OCI-LY7 (cell line): ENCODE results near the gene NFIX. TPM values are rescaled to one million over a fixed set of nuclear protein-coding genes. Genes with fewer than 3 reads are reported as not detected.

Experiments used
- BruUV-seq: library from RNA; stranded (reverse); fragments of 400-500 nt; replicated peaks from 2 replicates; lab custom pipeline; 2021; lab: Mats Ljungman, UMichigan
- CTCF ChIA-PET: fragments of 300-600 bp; sonication (Branson Sonifier 250); formaldehyde crosslinking; loops from one replicate; lab custom pipeline; 2022; ENCODE audit warnings: antibody characterized with exemption; ENCODE audit not compliant: unreplicated experiment; lab: Charles Lee
- POLR2A ChIA-PET: fragments of 300-600 bp; sonication (Branson Sonifier 250); formaldehyde crosslinking; loops from one replicate; lab custom pipeline; 2022; ENCODE audit warnings: antibody characterized with exemption; lab: Charles Lee
- DNase-seq: peaks from one replicate; pipeline ENCODE4 v3.0.0-alpha.2; 2015; ENCODE audit warnings: low spot score
- H2AFZ ChIP-seq: fragments of 200-600 bp; sonication (generic), shearing (Covaris generic); 2 replicates; pipeline ENCODE4 v1.6.1; 2014; ENCODE audit warnings: mild to moderate bottlenecking, antibody characterized with exemption, low read length, moderate library complexity
- H3K27ac ChIP-seq: fragments of 200-600 bp; sonication (generic); 2 replicates; pipeline ENCODE4 v1.5.1; 2014; ENCODE audit warnings: mixed run types, low read depth, mild to moderate bottlenecking, moderate library complexity, low read length, inconsistent platforms; ENCODE audit not compliant: poor library complexity, severe bottlenecking
- H3K36me3 ChIP-seq: fragments of 200-600 bp; sonication (generic); 2 replicates; pipeline ENCODE4 v1.6.1; 2014; ENCODE audit warnings: mild to moderate bottlenecking, antibody characterized with exemption, low read length, moderate library complexity, mixed read lengths; ENCODE audit not compliant: insufficient read depth
- H3K4me1 ChIP-seq: fragments of 200-600 bp; sonication (generic); 2 replicates; pipeline ENCODE4 v1.5.1; 2014; ENCODE audit warnings: mild to moderate bottlenecking, low read length; ENCODE audit not compliant: insufficient read depth, poor library complexity, severe bottlenecking
- H3K4me2 ChIP-seq: fragments of 200-600 bp; sonication (generic); 2 replicates; pipeline ENCODE4 v1.6.1; 2014; ENCODE audit warnings: mild to moderate bottlenecking, low read length
- H3K4me3 ChIP-seq: fragments of 200-600 bp; sonication (generic); 2 replicates; pipeline ENCODE4 v1.5.1; 2014; ENCODE audit warnings: mild to moderate bottlenecking, low read depth, low read length; ENCODE audit not compliant: poor library complexity, severe bottlenecking
- H3K79me2 ChIP-seq: fragments of 200-600 bp; sonication (generic); 2 replicates; pipeline ENCODE4 v1.6.1; 2016; ENCODE audit warnings: low read depth, mild to moderate bottlenecking, low read length, moderate library complexity, mixed read lengths; ENCODE audit not compliant: insufficient read depth
- H3K9me2 ChIP-seq: fragments of 200-600 bp; sonication (generic); 2 replicates; pipeline ENCODE4 v1.6.1; 2016; ENCODE audit warnings: mild to moderate bottlenecking, low read length, mixed read lengths; ENCODE audit not compliant: insufficient read depth
- H3K9me3 ChIP-seq: fragments of 200-600 bp; sonication (generic); 2 replicates; pipeline ENCODE4 v1.6.1; 2014; ENCODE audit warnings: mild to moderate bottlenecking, mixed run types, low read length, mixed read lengths
- H4K20me1 ChIP-seq: fragments of 200-600 bp; sonication (generic); 2 replicates; pipeline ENCODE4 v1.6.1; 2014; ENCODE audit warnings: mild to moderate bottlenecking, antibody characterized with exemption, low read length, moderate library complexity, mixed read lengths; ENCODE audit not compliant: insufficient read depth
- EZH2phosphoT487 ChIP-seq: fragments of 200-600 bp; sonication (generic); IDR thresholded peaks from 2 replicates; pipeline ENCODE4 v1.6.1; 2018; ENCODE audit warnings: low read depth, borderline replicate concordance, mild to moderate bottlenecking, mixed run types, antibody characterized with exemption, low read length, moderate library complexity, mixed read lengths
- intact Hi-C: fragments of 100-400 bp; cut with micrococcal nuclease; formaldehyde crosslinking; loops from one replicate; pipeline ENCODE4 v1.10.0; 2022; ENCODE audit not compliant: unreplicated experiment
- total RNA-seq, 2 experiments: library from RNA; depleted of rRNA in 1 of 2; stranded (reverse); fragments of >200 nt in 1 of 2; shearing (Covaris generic) in 1 of 2; gene quantifications; 2 replicates each; pipeline ENCODE4 v1.2.3, GENCODE V29; 2014 to 2022
- TF ChIP-seq, protein P1 (sequence below): fragments of 200-600 bp; sonication (generic); conservative IDR thresholded peaks from 2 replicates; pipeline ENCODE4 v1.5.1; 2014; ENCODE audit warnings: mild to moderate bottlenecking, antibody characterized with exemption, low read length, moderate library complexity, mixed read lengths

Gene NFIX
- total RNA-seq, 2 experiments from 2014 or later, result 0.16 to 0.72 TPM

GRCh38 chr19:13119627-13120026, 124.4 kb downstream of the NFIX start:
- H3K4me1 ChIP-seq, result peaks cover 34% of the 10 kb centered on the region
- peaks cover 20% of the 10 kb centered on the region for H4K20me1 ChIP-seq
- ChIA-PET POLR2A (interaction anchor here (1.2 kb wide), 1 partner anchor 33 kb away, joined by 3 read pairs; no protein-coding TSS in a partner anchor), CTCF (no interaction called here)
- H2AFZ ChIP-seq, result no peak overlapping the region
- BruUV-seq, result no TSS peak
- H3K9me2 ChIP-seq, result no peaks in the 10 kb centered on the region
- H3K79me2 ChIP-seq, result peaks cover 65% of the 10 kb centered on the region
- H3K4me3 ChIP-seq, result peak overlapping the region; percentile 94
- TF ChIP-seq, protein P1, sequence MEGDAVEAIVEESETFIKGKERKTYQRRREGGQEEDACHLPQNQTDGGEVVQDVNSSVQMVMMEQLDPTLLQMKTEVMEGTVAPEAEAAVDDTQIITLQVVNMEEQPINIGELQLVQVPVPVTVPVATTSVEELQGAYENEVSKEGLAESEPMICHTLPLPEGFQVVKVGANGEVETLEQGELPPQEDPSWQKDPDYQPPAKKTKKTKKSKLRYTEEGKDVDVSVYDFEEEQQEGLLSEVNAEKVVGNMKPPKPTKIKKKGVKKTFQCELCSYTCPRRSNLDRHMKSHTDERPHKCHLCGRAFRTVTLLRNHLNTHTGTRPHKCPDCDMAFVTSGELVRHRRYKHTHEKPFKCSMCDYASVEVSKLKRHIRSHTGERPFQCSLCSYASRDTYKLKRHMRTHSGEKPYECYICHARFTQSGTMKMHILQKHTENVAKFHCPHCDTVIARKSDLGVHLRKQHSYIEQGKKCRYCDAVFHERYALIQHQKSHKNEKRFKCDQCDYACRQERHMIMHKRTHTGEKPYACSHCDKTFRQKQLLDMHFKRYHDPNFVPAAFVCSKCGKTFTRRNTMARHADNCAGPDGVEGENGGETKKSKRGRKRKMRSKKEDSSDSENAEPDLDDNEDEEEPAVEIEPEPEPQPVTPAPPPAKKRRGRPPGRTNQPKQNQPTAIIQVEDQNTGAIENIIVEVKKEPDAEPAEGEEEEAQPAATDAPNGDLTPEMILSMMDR, result no peak
- TF ChIP-seq EZH2phosphoT487, result no peak
- no peaks in the 10 kb centered on the region for H3K9me3 ChIP-seq
- DNase-seq, result no peak
- H3K27ac ChIP-seq, result peak overlapping the region; percentile 66
- H3K36me3 ChIP-seq, result peaks cover 29% of the 10 kb centered on the region; the same call in 1 of the 2 replicates
- peak overlapping the region; percentile 70 for H3K4me2 ChIP-seq
- intact Hi-C loops, result no loop called here

- Histone ChIP-seq H3K4me2 (peak overlapping the region; percentile 70), H3K27ac (no peak overlapping the region), H3K4me3 (no peak overlapping the region), H3K4me1 (peaks cover 30% of the 10 kb centered on the region), H3K36me3 (peaks cover 29% of the 10 kb centered on the region; the same call in 1 of the 2 replicates), H3K9me2 (no peaks in the 10 kb centered on the region), H2AFZ (no peak overlapping the region), H3K79me2 (peaks cover 62% of the 10 kb centered on the region), H3K9me3 (no peaks in the 10 kb centered on the region), H4K20me1 (peaks cover 20% of the 10 kb centered on the region)
- ChIA-PET CTCF (no interaction called here), POLR2A (interaction anchor here (1.2 kb wide), 1 partner anchor 32 kb away, joined by 3 read pairs; no protein-coding TSS in a partner anchor)
- intact Hi-C loops, result no loop called here
- no peak for DNase-seq
- no peak for TF ChIP-seq EZH2phosphoT487
- TF ChIP-seq, protein P1, result no peak
- BruUV-seq, result no TSS peak
These were observed 124.8 kb downstream of the NFIX start for GRCh38 chr19:13120031-13120430.

DNA sequence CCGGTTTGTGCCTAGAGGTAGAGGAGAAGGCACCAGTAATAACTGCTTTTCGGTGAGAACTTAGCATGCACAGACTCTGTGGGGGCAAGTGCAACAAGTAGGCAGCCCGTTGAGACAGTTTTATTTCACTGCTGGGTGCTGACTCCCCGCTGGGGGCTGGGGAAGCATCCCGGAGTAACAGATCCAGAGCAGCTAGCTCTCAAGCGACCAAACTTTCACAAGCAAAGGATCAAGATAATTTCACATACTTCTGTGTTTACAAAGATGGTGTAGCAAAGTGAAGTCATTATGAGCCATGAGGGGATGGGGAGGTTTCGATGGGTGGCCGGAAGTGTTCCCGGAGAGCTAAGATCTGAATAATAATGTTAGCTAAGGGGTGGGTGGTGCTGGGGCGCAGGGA, 125.5 kb downstream of the NFIX start:
- Histone ChIP-seq H3K9me2 (no peaks in the 10 kb centered on the region), H3K36me3 (peaks cover 29% of the 10 kb centered on the region; the same call in 1 of the 2 replicates), H3K4me1 (peaks cover 22% of the 10 kb centered on the region), H3K79me2 (peaks cover 54% of the 10 kb centered on the region), H3K27ac (no peak overlapping the region), H3K4me3 (no peak overlapping the region), H3K4me2 (peak overlapping the region; percentile 70; the same call in 1 of the 2 replicates), H3K9me3 (no peaks in the 10 kb centered on the region), H4K20me1 (peaks cover 20% of the 10 kb centered on the region), H2AFZ (no peak overlapping the region)
- no TSS peak for BruUV-seq
- CTCF ChIA-PET, result interaction anchor here (0.6 kb wide), 1 partner anchor 156 kb away, joined by 7 read pairs; no protein-coding TSS in a partner anchor
- no peak for DNase-seq
- intact Hi-C loops, result no loop called here
- TF ChIP-seq, protein P1, result no peak
- TF ChIP-seq EZH2phosphoT487, result no peak
- POLR2A ChIA-PET, result no interaction called here
